Keratinocyte (primary cell): ENCODE measurements around the gene PTBP2.

Experiments used
- CTCF ChIP-seq, 3 experiments: IDR thresholded peaks in 1 of 3; conservative IDR thresholded peaks in 1 of 3; optimal IDR thresholded peaks in 1 of 3; 2 replicates in 2 of 3; 3 replicates in 1 of 3; pipeline versions ENCODE3 to v1.5.1; 2011; ENCODE audit warnings: low read length in 3 of 3, mild to moderate bottlenecking in 3 of 3, moderate library complexity in 2 of 3, control low read depth in 1 of 3, inconsistent platforms in 1 of 3; ENCODE audit not compliant: insufficient read depth in 2 of 3; ENCODE audit errors: extremely low read depth in 1 of 3
- EZH2 ChIP-seq: IDR thresholded peaks from one replicate; pipeline ENCODE4 v1.6.1; 2012; ENCODE audit warnings: inconsistent platforms, mild to moderate bottlenecking, low read length, moderate library complexity

GRCh38 chr1:96840396-96840795 lies 118.8 kb downstream of the PTBP2 start:
- TF ChIP-seq CTCF (optimal IDR thresholded peaks at IDR 0.05 in 1 of 3, IDR thresholded peaks at IDR 0.05 in 1 of 3, conservative IDR thresholded peaks at IDR 0.05 in 1 of 3; ENCODE audit: extremely low read depth in 1 of 3, insufficient read depth in 2 of 3, low read length in 3 of 3) = no peak
- no peak for TF ChIP-seq EZH2
